ENCODE data around the gene MSANTD1. TPM values are rescaled to one million over a fixed set of nuclear protein-coding genes. Genes with fewer than 3 reads are reported as not detected.
A peak's percentile ranks its signal among the peaks of the same experiment; 100 is the strongest.

MSANTD1 gene
- total RNA-seq, 2 donors from 2014 or later = not detected

DNA sequence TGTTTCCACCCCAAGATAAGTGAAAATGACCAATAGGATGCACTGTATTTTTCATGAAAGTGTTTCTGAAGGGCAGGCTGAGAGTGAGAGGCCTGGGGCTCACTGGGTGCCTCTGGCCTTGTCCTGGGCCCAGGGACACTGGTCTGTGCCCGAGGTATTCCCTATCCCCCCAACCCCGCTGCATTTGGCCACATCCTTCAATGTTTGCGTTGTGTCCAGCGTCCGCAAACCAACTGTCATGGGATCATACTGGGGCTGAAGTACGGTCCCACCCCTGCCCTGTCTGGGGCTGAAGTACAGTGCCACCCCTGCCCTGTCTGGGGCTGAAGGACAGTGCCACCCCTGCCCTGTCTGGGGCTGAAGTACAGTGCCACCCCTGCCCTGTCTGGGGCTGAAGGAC lies 22.0 kb upstream of the MSANTD1 start:
- TF ChIP-seq, protein P1, sequence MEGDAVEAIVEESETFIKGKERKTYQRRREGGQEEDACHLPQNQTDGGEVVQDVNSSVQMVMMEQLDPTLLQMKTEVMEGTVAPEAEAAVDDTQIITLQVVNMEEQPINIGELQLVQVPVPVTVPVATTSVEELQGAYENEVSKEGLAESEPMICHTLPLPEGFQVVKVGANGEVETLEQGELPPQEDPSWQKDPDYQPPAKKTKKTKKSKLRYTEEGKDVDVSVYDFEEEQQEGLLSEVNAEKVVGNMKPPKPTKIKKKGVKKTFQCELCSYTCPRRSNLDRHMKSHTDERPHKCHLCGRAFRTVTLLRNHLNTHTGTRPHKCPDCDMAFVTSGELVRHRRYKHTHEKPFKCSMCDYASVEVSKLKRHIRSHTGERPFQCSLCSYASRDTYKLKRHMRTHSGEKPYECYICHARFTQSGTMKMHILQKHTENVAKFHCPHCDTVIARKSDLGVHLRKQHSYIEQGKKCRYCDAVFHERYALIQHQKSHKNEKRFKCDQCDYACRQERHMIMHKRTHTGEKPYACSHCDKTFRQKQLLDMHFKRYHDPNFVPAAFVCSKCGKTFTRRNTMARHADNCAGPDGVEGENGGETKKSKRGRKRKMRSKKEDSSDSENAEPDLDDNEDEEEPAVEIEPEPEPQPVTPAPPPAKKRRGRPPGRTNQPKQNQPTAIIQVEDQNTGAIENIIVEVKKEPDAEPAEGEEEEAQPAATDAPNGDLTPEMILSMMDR (IDR thresholded peaks at IDR 0.05) = no peak
- no peaks in the 10 kb centered on the region for H3K9me3 ChIP-seq
- no peaks in the 10 kb centered on the region for H3K4me1 ChIP-seq
- no peak overlapping the region for H3K4me3 ChIP-seq
- no peaks in the 10 kb centered on the region for H3K27me3 ChIP-seq
- no peak for DNase-seq (ENCODE audit: low spot score)
- peak overlapping the region; percentile 31 to 61 for H3K27ac ChIP-seq
- H3K36me3 ChIP-seq = peaks cover 69% of the 10 kb centered on the region

DNA sequence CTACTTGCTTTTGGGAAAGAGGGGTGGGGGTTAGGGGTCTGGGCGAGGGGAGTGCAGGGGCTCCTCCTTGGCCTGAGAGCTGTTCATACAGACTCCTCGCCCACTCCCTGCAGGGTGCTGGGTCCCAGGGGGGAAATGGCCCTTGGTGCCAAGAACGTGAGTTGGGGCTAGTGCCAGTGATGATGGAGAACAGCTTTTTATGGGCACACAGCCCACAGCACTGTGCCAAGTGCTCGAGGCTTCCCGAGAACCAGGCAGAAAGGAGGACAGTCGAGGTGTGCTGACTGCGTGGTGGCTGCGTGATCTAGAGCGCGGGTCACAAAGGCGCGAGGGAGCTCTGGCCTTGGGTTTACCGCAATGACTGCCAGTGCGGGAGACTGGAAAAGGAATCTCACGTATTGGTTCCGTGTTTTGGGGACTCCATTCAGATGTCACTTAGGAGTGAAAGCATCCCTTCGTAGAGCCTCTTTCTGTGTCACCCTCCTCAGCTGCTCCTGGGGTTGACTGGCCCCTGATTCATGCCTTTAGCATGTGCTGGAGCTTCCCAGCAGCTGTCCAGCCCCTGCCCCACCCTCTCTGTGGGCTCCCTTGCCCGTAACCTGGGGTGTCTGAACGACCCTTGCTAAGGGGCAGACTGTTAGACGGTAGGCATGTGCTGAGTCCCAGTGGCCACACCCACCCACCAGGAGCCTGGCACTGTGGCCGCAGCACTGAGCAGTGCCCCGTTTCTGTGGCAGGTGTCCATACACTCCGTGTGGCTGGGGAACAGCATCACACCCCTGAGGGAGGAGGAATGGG lies 20.9 kb upstream of the MSANTD1 start:
- H3K4me1 ChIP-seq = no peaks in the 10 kb centered on the region
- no peaks in the 10 kb centered on the region for H3K9me3 ChIP-seq
- peak overlapping the region in 1 of 2 donors; percentile 11 for H3K27ac ChIP-seq
- no peaks in the 10 kb centered on the region for H3K27me3 ChIP-seq
- peaks cover 64% of the 10 kb centered on the region for H3K36me3 ChIP-seq
- no peak for DNase-seq (ENCODE audit: low spot score)
- TF ChIP-seq, protein P1 (IDR thresholded peaks at IDR 0.05) = no peak
- no peak overlapping the region for H3K4me3 ChIP-seq

DNA sequence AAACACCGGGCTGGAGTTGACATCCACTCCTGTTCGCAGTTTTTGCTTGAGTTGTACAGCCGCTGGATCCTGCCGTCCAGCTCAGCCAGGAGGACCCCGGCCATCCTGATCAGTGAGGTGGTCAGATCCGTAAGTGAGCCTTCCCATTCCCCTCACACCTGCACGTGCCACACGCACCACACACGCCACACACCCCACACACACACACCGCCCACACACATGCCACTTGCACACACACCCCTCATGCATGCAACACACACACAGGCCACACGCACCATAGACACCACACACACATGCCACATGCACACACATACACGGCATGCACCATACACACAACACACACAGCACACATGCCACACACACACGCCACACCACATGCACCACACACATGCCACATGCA lies 20.1 kb upstream of the MSANTD1 start:
- peaks cover 63% of the 10 kb centered on the region for H3K36me3 ChIP-seq

DNA sequence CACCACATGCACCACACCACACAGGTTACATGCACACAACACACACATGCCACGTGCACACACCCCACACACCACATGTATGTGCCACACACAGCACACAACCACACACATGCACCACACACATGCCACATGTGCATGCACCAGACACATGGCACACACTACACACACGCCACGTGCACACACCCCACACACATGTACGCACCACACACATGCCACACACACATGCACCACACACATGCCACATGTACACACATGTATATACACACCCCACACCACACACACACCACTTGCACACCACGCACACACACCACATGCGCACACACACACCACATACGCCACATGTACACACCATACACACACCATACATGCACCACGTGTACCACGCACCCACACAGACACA lies 19.6 kb upstream of the MSANTD1 start:
- DNase-seq (ENCODE audit: low spot score) = no peak
- H3K4me1 ChIP-seq = no peaks in the 10 kb centered on the region
- TF ChIP-seq, protein P1 (IDR thresholded peaks at IDR 0.05) = no peak
- H3K36me3 ChIP-seq = peaks cover 58% of the 10 kb centered on the region
- H3K27ac ChIP-seq = no peak overlapping the region
- H3K4me3 ChIP-seq = no peak overlapping the region
- H3K27me3 ChIP-seq = no peaks in the 10 kb centered on the region
- H3K9me3 ChIP-seq = no peaks in the 10 kb centered on the region

More for the DNA sequence above, 20.1 kb upstream of the MSANTD1 start:
- no peak for DNase-seq (ENCODE audit: low spot score)
- no peaks in the 10 kb centered on the region for H3K9me3 ChIP-seq
- no peaks in the 10 kb centered on the region for H3K4me1 ChIP-seq
- TF ChIP-seq, protein P1 (IDR thresholded peaks at IDR 0.05) = no peak
- H3K27ac ChIP-seq = no peak overlapping the region
- H3K27me3 ChIP-seq = no peaks in the 10 kb centered on the region
- H3K4me3 ChIP-seq = no peak overlapping the region

DNA sequence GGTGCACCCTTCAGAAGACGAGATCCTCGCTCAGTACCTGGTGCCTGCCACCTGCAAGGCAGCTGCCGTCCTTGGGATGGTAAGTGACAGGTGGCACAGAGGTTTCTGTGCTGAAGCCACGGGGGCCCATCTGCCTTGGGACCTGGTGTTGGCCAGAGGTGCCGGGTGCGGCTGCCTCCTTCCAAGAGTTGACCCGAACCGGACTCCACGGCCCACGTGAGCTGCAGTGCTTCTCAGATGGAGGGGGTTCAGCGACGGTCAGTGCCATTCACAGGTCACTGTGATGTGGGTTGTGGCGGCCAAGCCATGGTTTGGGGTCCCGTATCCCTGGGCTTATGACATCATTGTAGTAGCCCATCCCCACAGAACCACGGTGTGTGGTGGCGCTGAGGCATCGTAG lies 19.0 kb upstream of the MSANTD1 start:
- Histone ChIP-seq H3K4me1 (no peaks in the 10 kb centered on the region), H3K9me3 (no peaks in the 10 kb centered on the region), H3K36me3 (peaks cover 54% of the 10 kb centered on the region), H3K27ac (no peak overlapping the region), H3K27me3 (no peaks in the 10 kb centered on the region), H3K4me3 (no peak overlapping the region)
- DNase-seq (ENCODE audit: low spot score) = no peak
- TF ChIP-seq, protein P1 (IDR thresholded peaks at IDR 0.05) = no peak

DNA sequence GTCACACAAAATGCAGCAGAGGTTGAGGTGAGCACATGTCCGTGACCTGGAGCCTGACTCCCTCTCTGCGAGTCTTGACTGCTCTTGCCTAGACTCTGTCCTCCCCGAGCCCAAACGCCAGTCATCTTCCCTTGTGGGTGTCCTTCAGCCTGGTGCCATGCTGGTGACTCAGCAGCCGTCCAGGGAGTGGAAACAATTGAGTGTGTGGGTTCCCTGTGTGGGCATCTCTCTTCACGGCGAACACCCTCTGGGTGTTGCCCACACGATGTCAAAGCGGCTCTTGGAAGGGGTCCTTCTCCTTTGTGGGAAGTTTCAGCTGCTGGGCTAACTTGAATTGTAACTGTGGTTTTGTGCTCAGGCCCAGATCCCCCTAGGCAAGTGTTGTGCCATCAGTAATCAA lies 17.5 kb upstream of the MSANTD1 start:
- TF ChIP-seq, protein P1 (IDR thresholded peaks at IDR 0.05) = no peak
- no peak for DNase-seq (ENCODE audit: low spot score)
- no peak overlapping the region for H3K27ac ChIP-seq
- H3K4me3 ChIP-seq = no peak overlapping the region
- H3K9me3 ChIP-seq = no peaks in the 10 kb centered on the region
- no peaks in the 10 kb centered on the region for H3K4me1 ChIP-seq
- H3K27me3 ChIP-seq = no peaks in the 10 kb centered on the region
- H3K36me3 ChIP-seq = peaks cover 69% of the 10 kb centered on the region

Measured in right atrium auricular region (tissue), 2 donors.